COLO668 (cell line): Measurements from ENCODE around the gene LRRC46.

Experiments
- DNase-seq: peaks from one replicate; lab custom pipeline; 2025; ENCODE audit not compliant: unreplicated experiment; lab: John Stamatoyannopoulos, UW

Gene LRRC46

GRCh38 chr17:47808830-47809480, 22.5 kb upstream of the LRRC46 start:
- DNase-seq, result no peak

- DNase-seq, result no peak
Observed at GRCh38 chr17:47810200-47810821, 21.2 kb upstream of the LRRC46 start.

- DNase-seq, result no peak
Observed at GRCh38 chr17:47810901-47811635, 20.4 kb upstream of the LRRC46 start.

GRCh38 chr17:47811709-47812108, 19.8 kb upstream of the LRRC46 start:
- no peak for DNase-seq

GRCh38 chr17:47812146-47812920, 19.1 kb upstream of the LRRC46 start:
- DNase-seq, result no peak

GRCh38 chr17:47813077-47813476, 18.4 kb upstream of the LRRC46 start:
- no peak for DNase-seq

- DNase-seq, result no peak
Observed at GRCh38 chr17:47813512-47814031, 17.9 kb upstream of the LRRC46 start.

- no peak for DNase-seq
Observed at GRCh38 chr17:47815106-47815918, 16.2 kb upstream of the LRRC46 start.

GRCh38 chr17:47816111-47816735, 15.2 kb upstream of the LRRC46 start:
- no peak for DNase-seq

- no peak for DNase-seq
Observed at GRCh38 chr17:47816947-47817346, 14.5 kb upstream of the LRRC46 start.

GRCh38 chr17:47818002-47818695, 13.3 kb upstream of the LRRC46 start:
- no peak for DNase-seq

GRCh38 chr17:47819475-47819874, 12.0 kb upstream of the LRRC46 start:
- no peak for DNase-seq

GRCh38 chr17:47820033-47820789, 11.3 kb upstream of the LRRC46 start:
- no peak for DNase-seq

GRCh38 chr17:47821031-47821423, 10.4 kb upstream of the LRRC46 start:
- peak; percentile 27 for DNase-seq

GRCh38 chr17:47821424-47822391, 9.8 kb upstream of the LRRC46 start, which contains the start of gene OSBPL7:
OSBPL7 (minus strand) TSS chr17:47821794; CDS start chr17:47820278, 1,516 bp downstream.
- DNase-seq, result peak; percentile 82

GRCh38 chr17:47822785-47823184, 8.7 kb upstream of the LRRC46 start:
- no peak for DNase-seq

GRCh38 chr17:47823519-47823918, 8.0 kb upstream of the LRRC46 start:
- no peak for DNase-seq
